GM12878 (cell line): Measurements from ENCODE around the gene HS3ST5.

Experiments used
- NRF1 ChIP-seq: conservative IDR thresholded peaks from 2 replicates; pipeline ENCODE4 v1.6.1; 2011; ENCODE audit warnings: mild to moderate bottlenecking, low read depth, low read length, improper control_type of control experiment
- STAT1 ChIP-seq: fragments of 450-650 bp; conservative IDR thresholded peaks from 2 replicates; pipeline ENCODE4 v1.6.1; 2014; ENCODE audit warnings: antibody characterized with exemption, mild to moderate bottlenecking
- TF ChIP-seq, protein P1 (sequence below): IDR thresholded peaks from 2 replicates; pipeline ENCODE4 v1.6.1; 2012; ENCODE audit warnings: low read depth, low read length, improper control_type of control experiment

GRCh38 chr6:114304304-114304887 lies 38.4 kb downstream of the HS3ST5 start:
- TF ChIP-seq, protein P1, sequence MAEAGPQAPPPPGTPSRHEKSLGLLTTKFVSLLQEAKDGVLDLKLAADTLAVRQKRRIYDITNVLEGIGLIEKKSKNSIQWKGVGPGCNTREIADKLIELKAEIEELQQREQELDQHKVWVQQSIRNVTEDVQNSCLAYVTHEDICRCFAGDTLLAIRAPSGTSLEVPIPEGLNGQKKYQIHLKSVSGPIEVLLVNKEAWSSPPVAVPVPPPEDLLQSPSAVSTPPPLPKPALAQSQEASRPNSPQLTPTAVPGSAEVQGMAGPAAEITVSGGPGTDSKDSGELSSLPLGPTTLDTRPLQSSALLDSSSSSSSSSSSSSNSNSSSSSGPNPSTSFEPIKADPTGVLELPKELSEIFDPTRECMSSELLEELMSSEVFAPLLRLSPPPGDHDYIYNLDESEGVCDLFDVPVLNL = no peak
- no peak for TF ChIP-seq NRF1
- no peak for TF ChIP-seq STAT1
